HG02870 (cell line): ENCODE results near the gene FRMD4A.

Experiments
- ATAC-seq: cut with Tn5 transposase; IDR thresholded peaks from one replicate; pipeline ENCODE4 v1.9.1; 2021; ENCODE audit warnings: mild to moderate bottlenecking, moderate library complexity; ENCODE audit not compliant: unreplicated experiment

Gene FRMD4A

GRCh38 chr10:14195433-14195832 is 135.3 kb downstream of the FRMD4A start:
- ATAC-seq, result no peak

DNA sequence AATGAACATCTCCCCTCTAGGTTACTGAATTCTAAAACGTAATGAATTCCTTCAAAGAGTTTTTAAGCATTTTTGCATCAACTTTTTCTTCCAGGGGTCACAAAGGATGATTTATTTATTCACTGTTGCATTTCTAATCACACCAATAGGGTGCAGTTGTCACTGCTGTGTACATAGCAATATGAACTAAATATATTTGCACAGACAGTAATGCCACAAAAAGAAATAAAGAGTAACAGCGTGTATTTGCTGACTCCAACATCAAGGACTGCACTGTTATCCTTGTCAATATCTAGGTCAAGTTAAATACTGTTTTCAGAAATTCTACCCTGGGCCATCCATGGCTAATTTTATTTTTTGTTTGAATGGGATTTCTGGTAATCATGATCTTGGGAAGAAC is 138.0 kb downstream of the FRMD4A start:
- ATAC-seq, result no peak

GRCh38 chr10:14191871-14192270 is 138.9 kb downstream of the FRMD4A start:
- no peak for ATAC-seq

DNA sequence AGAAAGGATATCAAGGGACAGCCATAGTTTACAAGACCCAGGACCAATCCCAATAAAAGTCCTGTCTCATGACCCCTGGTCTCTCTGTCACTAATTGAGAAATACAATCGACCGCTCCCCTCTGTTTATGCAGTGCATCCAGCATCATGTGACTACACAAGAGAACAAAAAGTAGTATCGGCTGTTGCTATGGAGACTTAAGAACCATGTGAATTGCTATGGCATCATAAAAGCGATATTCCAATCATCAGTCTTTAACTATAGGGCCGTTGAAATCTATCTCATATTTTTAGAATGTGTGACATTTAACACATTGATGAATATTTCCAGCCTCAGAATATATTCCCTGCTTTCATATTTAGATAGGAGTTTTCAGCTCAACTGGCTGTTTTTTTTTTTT is 139.3 kb downstream of the FRMD4A start:
- no peak for ATAC-seq

DNA sequence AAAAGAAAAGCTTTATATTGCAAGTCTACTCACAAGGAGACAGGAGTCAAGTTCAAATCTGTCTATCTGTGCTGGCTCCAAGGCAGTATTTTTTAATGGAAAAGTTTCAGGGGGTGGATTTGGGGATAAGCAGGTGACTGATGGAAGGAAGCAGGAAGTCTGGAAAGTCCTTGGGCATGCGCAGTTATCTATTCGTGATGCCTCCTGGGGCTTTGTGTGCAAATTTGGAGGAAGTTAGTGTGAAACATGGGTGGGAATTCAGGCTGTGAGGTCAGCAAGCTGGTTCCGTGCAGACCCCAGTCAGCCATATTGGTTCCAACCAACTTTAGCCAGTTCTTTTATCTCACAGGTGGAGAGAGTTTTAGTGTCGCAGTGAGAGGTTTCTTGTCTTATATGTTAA is 140.0 kb downstream of the FRMD4A start:
- ATAC-seq, result no peak

DNA sequence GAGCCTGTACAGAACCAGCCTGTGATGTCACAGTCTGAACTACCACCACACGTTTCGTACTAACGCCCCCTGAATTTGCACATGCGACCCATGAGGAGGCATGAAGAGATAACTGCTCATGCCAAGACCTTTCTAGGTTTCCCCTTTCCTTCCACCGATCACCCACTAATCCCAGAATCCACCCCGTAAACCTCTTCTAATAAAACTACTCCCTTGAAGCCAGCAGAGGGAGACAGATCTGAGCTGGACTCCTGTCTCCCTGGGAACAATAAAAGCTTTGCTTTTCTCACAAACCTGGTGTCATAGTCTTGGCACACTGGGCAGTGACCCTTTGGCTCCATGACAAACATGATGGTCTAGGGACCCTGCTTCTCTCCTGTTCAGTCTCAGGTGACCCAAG is 144.5 kb downstream of the FRMD4A start:
- no peak for ATAC-seq

DNA sequence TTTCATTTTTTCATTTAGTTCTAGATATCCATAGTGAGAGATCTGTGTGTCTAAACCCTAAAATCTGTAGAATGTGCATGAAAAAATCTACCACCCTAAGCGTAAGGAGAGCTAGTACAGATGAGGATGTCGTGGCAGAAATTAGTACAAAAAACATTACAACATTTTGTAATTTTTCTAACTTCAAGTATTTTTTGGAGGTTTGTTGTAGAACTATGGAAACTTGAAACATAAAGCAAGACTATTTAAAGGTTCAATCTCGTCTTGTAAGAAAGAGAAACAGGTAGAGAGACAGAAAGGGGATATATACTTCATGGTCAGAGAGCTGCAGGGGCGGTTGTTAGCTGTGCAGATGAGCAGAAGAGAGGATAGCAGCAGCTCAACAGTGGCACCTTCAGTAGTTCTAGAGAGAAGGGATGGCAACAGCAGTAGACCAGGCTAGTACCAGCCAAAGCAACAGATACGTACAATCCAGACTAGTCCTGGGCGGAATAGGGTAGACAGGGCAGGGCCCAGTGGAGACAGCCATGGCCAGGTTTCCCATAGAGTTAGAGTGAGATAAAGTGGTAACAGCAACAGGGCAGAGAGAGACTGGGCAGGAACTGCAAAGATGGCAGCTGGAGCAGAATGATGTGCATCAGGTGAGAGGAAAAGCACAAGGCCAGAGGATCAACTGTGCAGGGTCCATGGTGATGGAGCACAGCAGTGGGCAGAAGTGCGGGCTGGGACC is 145.2 kb downstream of the FRMD4A start:
- peak; percentile 83 for ATAC-seq

- peak; percentile 50 for ATAC-seq
These were observed 145.8 kb downstream of the FRMD4A start for GRCh38 chr10:14184841-14185315.

DNA sequence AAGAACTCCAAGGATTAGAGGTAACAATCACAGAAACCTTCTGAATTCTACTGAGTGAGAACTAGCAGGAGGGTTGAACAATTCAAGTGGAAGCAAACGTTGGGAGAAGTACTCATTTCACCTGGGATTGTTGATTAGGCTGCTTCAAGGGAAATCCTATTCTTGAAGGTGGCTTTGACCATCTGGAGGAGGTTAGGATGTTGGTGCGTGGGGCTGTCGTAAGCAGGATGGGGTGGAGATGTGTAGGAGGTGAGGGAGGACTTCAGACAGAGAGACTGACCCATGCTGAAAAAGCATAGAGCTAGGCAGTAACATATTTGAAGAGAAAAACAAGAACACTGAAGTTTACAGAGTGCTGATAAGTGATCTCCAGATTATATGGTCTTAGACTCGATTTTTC is 147.9 kb downstream of the FRMD4A start:
- ATAC-seq, result no peak

DNA sequence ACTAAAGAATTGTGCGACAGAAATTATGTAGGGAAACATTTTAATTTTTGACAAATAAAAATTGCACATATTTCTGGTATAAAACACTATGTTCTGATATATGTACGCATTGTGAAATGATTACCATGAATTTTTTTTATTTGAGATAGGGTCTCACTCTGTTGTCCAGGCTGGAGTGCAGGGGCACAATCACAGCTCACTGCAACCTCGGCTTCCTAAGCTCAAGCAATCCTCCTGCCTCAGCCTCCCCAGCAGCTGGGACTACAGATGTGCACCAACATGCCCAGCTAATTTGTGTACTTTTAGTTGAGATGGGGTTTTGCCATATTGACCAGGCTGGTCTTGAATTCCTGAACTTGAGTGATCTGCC is 149.2 kb downstream of the FRMD4A start:
- no peak for ATAC-seq

DNA sequence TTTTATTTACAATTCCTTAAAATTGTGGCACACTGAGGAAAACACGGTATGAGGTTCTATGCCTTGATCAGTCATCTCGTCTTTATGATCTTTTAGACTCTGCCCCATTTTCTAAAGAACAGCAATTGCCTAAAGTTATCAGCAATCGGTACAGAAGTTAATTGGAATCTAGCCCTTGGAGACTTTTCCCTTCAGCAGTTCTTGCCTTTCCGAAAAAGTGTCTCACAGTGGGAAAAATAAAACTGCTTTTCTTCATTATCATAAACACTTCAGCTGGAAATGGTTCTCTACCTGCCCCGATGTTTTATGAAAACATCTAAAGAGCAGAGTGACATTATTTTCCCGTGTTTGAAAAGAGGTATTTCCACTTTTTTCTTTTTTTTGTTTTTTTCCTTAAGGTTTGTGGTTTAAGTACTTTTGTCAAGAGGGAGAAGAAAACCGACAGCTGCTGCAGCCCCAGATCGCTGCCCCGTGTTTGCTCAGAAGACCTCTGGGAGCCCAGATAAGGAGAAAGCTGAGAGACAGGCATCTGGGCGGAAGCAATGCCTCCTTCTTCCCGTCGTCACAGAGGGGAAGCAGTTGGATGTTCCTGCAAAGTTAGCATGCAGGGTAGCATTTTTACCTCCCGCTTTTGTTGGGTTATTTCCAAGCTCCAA is 149.7 kb downstream of the FRMD4A start:
- ATAC-seq, result no peak

DNA sequence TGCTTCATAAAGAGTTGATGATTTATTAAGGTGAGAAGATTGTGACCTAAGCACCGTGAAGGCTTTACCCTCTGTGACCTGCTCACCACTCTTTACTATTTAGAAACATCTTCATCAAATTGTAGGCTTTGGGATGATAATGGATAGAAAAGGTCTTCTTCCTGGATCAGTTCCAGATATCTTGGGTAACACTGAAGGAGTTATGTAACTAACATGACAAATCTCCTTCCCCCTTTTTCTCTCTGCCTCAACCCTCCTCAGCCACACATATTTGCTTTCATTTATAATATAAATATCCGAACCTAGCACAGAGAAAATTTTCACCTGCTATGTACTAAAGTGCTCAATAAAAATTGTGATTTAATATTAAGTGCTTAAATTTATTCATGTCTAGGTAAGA is 151.5 kb downstream of the FRMD4A start:
- ATAC-seq, result no peak

DNA sequence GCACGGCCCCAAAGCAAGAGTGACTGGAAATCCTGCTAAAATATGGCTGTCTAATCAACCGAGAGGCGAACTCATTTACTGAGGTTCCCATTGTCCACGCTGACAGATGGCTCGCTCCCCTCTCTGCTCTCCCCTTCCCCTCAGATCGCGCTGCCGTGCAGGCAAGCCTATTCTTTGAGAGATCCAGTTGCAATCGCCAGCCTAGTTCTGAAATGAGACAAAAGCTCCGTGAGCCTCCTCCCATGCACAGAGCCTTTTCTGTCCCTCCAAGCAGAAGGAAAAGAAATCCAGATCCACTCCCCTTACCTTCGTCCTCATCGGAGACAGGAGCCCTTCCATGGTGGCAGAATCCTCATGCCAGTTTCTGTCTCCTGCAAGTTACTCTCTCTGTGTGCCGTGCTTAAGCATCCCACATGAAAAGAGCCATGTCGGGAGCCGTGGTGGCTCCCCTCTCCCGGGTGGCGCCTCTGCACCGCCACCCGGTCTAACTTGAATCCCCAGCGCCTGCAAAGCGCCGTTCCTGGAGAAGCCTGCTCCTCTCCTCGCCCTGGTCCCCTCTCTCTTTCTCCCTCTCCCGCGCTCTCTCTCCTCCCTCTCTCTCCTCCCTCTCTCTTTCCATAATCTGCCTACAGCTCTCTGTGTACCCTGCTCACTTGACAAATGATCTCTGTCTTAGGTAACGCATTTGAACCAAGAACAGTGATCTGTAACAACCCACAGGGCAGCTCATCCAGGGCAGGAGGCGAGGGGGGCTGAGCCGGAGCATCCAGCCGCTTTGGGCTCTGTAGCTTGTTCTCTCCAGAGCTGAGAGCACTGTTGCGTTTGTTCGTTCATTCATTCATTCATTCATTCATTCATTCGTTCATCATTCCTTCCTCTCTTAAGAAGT is 156.8 kb downstream of the FRMD4A start:
- ATAC-seq, result no peak

- no peak for ATAC-seq
These were observed 157.4 kb downstream of the FRMD4A start for GRCh38 chr10:14173391-14173705.

DNA sequence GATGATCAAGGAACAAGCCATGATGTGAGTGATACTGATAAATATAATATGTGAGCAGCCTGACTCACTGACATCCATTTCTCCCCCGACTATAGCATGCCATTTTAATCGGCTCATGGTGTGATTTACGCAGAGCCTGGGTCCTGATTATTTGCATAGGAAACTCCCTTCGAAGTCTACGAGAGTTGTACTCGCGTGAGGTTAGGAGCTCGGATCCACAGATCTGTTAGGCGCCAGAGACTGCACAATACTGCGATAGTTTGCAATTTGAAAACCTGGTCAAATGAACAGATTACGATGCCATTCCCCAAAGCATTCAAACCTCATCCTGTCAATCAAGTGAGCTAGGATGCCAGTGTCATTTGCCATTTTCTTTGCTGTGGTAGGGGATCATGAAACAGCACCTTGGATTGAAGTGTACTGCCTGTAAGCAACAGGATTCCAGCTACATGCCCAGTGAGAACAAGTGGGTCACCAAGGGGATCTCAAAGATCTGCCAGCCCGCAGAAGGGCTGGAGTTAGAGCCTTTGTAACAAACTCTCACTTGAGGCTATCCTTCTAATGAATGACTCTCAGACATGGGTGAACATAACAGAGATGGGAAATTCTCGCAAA is 158.3 kb downstream of the FRMD4A start:
- no peak for ATAC-seq

DNA sequence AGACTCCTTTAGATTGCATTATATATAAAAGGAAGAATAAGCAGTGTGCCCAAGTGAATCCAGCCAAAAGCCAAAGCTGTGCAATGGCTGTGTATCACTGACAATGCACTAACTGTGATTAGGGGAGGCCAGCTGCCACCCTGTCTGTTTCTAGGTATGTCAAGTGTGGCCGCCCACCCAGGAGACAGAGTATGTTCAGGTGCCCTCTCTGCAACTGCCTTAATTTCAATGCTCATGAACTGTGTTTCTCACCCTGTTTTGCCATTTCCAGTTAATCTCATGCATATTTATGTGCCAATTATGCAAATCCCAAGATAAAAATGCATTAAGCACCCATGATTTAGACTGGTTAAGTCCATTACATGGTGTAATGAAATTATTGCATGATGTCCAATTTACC is 159.4 kb downstream of the FRMD4A start:
- ATAC-seq, result no peak

GRCh38 chr10:14163377-14164086 is 167.2 kb downstream of the FRMD4A start:
- no peak for ATAC-seq

- no peak for ATAC-seq
These were observed 167.9 kb downstream of the FRMD4A start for GRCh38 chr10:14162629-14163344.

GRCh38 chr10:14162061-14162460 is 168.7 kb downstream of the FRMD4A start:
- ATAC-seq, result no peak

- no peak for ATAC-seq
These were observed 170.4 kb downstream of the FRMD4A start for GRCh38 chr10:14160299-14160698.
